ENCODE results near the gene DGKE.

- TF ChIP-seq CTCF (IDR thresholded peaks at IDR 0.05; ENCODE audit: low read depth, low read length) (no peak), EZH2phosphoT487 (IDR thresholded peaks at IDR 0.05; ENCODE audit: low read depth) (no peak)
These were observed 12.0 kb upstream of the DGKE start for GRCh38 chr17:56821847-56822534.
